GM20431 (cell line): ENCODE measurements around the gene EIF2B4.
"Not testable (repeated sequence)": the region's sequence is repeated elsewhere in the genome, so short reads cannot be mapped to it uniquely, and the experiment has no call there.

Experiments used
- in situ Hi-C: fragments of 300-500 bp; cut with MseI, MboI; formaldehyde crosslinking; loops from one replicate; pipeline ENCODE4 v1.15.0; 2020; ENCODE audit warnings: low sequenced_read_pairs; ENCODE audit not compliant: unreplicated experiment

Gene EIF2B4

DNA sequence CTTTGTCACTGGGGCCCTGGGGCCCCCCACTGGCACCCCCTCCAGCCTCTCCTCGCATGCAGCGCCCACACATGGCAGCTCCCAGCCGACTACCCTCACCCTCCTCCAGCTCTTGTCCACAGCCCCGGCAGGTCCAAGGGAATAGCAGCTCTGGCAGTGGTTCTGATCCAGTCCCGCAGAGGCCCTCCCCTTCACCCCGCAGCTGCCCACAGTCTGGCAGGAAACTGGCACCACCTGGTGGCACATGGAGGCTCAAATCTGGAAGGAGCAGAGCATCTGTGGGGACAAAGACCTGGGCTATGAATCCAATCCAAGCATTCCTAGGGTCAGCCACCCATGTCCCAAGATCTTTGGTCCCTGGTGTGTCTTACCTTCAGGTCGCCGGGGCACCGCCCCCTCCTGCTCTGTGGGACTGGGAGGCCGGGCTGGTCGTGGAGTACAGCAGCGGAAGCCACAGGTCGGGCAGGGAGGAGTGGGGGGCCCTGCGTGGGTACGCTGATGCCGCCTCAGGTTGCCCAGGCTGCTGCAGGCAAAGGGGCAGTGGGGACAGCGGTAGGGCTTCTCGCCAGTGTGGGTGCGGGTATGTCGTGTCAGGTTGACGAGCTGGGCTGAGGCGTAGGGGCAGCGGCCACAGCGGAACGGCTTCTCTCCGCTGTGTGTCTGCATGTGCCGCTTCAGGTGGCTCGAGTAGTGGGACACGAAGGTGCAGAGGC is 8.1 kb upstream of the EIF2B4 start:
- in situ Hi-C loops: no loop called here

GRCh38 chr2:27377618-27378095 is 7.5 kb upstream of the EIF2B4 start:
- in situ Hi-C loops: no loop called here

DNA sequence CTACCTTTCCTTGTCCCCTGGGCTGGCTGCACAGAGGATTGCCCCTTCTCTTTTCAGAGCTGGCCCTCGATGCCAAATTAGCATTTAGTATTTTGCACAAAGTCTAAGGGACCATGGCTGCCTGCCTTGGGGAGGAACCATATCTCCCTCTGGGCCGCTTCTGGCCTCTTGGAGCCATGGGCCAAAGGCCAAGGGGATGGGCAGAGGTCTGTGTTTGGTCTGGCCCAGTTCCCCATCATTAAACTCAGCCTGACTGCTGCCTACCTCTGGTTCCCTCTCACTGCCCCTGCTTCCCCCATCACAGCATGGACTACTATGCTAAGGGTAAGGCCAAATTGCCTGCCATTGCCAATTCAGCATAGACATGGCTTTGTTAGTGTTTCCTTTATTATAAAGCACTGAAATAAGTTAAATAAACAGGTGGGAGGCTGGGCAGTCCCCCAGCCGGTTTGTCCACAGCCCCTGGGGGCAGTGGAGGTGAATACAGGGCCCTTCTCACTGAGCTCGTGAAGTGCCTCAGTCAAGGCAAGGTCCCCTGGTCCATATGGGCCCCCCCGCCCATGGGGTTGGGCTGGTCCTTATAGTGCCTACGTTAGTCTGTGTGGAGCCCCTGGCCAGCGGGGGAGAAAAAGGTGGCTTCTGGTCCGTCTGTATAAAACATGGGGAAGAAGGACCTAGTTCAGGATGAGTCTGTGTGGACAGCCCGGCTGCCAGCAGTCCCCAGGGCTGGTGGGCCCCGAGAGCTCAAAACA is 6.9 kb upstream of the EIF2B4 start:
- in situ Hi-C loops: no loop called here

DNA sequence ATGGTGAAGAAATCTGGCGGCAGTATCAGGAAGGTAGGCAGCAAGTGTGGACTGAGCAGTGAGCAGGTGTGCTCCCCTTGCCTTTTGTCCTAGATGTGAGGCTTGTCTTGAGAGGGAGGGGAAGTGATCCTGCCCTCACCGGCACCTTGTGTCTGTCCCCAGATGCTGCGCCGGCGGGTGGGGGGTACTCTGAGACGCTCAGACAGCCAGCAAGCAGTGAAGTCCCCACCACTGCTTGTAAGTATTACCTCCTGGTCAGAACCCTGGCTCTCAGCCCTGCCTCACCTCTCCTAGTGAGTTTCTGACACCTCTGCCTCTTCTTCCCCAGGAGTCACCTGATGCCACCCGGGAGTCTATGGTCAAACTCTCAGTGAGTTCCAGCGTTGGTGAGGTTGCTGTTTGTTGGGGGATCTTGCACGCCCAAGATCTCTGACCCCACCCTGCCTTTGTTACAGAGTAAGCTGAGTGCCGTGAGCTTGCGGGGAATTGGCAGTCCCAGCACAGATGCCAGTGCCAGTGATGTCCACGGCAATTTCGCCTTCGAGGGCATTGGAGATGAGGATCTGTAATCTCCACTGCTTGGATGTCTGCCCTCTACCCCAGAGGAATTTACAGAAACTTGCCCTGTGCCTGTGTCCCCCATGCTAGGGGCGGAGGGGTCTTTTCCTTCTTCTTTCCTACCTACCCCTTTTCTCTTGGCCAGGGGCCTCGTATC is 6.2 kb upstream of the EIF2B4 start:
- in situ Hi-C loops: no loop called here

- in situ Hi-C loops: no loop called here
Measured at GRCh38 chr2:27375513-27376099, 5.5 kb upstream of the EIF2B4 start.

- in situ Hi-C loops: no loop called here
Measured at GRCh38 chr2:27373567-27373966, 3.4 kb upstream of the EIF2B4 start.

DNA sequence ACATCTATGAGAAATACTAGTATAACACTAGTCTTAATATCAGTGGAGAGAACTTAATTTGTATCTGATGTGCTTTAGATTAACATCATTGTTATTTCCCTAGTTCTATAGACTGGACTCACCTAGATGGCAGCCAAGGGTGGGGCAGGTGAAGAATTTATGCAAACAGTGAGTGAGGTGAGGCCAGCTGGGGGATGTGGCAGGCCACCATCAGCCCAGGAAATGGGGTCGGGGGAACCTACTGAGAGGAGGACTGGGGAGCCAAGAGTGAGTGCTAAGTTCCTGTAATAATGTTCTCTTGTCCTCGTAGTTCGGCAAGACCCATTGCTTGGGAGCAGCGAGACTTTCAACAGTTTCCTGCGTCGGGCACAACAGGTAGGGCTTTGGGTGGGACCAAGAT is 2.8 kb upstream of the EIF2B4 start:
- in situ Hi-C loops: no loop called here

DNA sequence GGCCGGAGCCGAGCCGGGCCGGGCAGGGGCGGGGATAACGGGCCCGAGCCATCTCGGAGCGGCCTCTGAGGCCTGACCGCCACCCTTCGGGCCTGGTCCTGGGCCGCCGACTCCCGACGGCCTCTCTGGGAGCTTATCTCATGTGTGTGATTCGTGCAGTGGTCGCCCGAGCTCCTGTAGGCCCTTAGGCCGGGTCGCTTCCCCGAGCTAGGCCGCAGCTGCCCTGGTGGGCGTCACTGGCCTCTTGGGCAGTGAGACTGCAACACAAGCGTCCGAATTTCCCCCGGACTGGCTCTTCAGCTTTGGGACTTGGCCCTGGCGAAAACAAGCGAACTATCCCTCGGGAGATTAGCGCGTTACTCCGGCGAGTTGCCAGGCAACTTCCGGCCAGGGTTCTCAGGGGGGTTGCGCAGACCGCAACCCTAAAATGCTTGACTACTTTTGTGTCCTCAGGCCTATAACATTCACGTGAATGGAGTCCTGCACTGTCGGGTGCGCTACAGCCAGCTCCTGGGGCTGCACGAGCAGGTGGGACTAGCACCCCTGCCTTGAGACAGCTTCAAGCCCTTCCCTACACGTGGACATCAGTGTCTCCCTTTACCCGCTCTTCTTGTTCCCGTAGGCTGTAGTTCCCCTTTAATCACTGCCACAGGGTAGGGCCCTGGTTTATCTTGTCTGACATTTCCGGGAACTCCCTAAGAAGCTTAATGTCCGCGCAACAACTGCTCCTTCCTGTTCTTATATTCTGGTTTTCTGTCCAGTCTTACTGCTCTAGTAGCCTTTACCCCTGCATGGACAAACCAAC is 880 bp upstream of the EIF2B4 start:
- in situ Hi-C loops: no loop called here

DNA sequence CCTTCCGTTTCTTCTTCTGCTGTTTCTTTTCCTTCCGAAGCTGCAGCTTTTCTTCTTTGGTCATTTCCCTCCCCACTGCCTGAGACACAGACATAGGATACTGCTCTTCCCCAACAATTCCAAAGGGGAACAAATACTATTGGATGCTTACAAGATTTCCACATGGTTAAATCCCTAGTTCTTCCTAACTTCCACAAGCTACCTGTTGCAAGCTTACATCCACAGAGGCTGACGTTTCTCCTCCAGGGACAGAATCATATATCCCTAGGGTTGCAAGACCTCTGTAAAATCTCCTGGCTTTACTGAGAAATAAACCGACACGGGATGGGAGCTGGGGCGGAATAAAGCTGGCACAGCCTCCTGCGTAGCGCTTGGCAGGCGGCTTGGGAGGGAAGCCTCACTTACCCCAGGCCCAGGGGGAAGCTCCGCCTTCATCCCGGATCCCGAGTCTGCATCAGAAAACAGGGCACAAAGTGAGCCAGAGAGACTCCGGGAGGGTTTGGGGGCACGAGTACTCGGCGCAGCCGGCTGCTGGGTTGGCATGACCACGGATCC is 590 bp downstream of the EIF2B4 start:
- in situ Hi-C loops: no loop called here

GRCh38 chr2:27363933-27364332 is 6.2 kb downstream of the EIF2B4 start:
- in situ Hi-C loops: no loop called here

GRCh38 chr2:27362678-27363420 is 7.3 kb downstream of the EIF2B4 start:
- in situ Hi-C loops: no loop called here

GRCh38 chr2:27356382-27357181 is 13.6 kb downstream of the EIF2B4 start, which contains the start of gene GTF3C2:
Gene GTF3C2, minus strand, starts transcription at chr2:27356764. Its CDS starts 13,210 bp downstream, at chr2:27343554.
- in situ Hi-C loops: no loop called here

DNA sequence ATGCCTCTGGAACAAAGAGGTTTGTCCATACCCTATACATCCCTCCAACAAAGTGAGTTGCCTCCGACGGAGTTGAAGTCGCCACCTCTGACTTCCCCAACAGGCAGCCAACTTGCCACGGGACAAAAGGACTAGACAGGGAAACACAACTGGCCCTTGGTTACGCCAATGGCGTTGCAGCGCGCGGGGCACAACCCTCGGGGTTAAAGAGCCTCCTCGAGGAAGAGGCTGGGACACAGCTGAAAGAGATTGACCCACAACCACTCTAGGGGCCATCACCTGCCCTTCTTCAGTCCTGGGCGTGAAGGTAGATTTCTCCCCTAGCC is 14.1 kb downstream of the EIF2B4 start:
- in situ Hi-C loops: no loop called here

DNA sequence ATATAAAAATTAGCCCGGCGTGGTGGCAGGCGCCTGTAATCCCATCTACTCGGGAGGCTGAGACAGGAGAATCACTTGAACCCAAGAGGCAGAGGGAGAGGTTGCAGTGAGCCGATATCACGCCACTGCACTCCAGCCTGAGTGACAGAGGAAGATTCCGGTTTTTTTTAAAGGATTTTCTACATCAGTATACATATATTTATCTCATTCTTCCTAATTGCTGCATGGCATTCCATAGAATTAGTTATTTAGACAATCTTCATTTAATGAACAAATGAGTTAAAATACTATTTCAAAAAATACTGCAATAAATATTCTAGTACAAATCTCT is 15.6 kb downstream of the EIF2B4 start:
- in situ Hi-C loops: no loop called here

DNA sequence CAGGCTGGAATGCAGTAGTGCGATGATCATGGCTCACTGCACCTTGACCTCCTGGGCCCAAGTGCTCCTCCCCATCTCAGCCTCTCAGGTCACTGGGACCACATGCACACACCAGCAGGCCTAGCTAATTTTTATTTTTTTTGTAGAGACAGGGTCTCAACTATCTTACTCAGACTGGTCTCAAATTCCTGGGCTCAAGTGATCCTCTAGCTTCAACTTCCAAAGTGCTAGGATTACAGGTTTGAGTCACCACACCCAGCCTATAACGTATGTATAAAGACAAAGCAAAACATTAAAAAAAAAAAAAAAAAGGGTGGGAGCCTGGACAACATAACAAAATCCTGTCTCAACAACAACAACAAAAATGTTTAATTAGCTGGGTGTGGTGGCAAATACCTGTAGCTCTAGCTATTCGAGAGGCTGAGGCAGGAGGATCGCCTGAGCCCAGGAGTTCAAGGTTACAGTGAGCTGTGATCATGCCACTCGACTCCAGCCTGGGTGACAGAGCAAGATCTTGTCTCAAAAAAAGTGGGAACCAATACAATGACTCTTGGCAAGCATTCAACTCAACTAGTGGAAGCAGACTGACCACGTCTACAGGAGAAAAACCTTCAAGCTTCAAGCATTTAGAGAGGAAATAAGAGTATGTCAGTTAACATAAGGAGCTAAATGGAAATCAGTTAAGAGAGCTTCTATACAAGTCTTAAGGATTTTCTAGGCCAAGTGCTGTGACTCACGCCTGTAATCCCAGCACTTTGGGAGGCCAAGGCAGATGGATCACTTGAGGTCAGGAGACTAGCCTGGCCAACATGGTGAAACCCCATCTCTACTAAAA is 16.2 kb downstream of the EIF2B4 start:
- in situ Hi-C loops: no loop called here

GRCh38 chr2:27353386-27353761 is 16.8 kb downstream of the EIF2B4 start:
- in situ Hi-C loops: not testable (repeated sequence)

GRCh38 chr2:27351802-27352598 is 18.1 kb downstream of the EIF2B4 start:
- in situ Hi-C loops: no loop called here
